Left cardiac atrium (tissue), 4 donors: Measurements from ENCODE around the gene TMEM178B. TPM values are rescaled to one million over a fixed set of nuclear protein-coding genes. Genes with fewer than 3 reads are reported as not detected.
"Not testable (repeated sequence)": the region's sequence is repeated elsewhere in the genome, so short reads cannot be mapped to it uniquely, and the experiment has no call there.

Experiments
- ATAC-seq, 2 donors: fragments of 200-7000 bp; cut with Tn5 transposase; one replicate each; pipeline ENCODE4 v1.9.1; 2020; ENCODE audit warnings: mild to moderate bottlenecking in 2 of 2, moderate library complexity in 2 of 2
- DNase-seq: peaks from one replicate; pipeline ENCODE4 v3.0.0-alpha.2; 2020
- intact Hi-C, 2 donors: fragments of 100-400 bp; cut with DNase I; formaldehyde crosslinking; loops; one replicate each; pipeline versions ENCODE4 v1.14.1 to v1.15.1; 2022 to 2023
- total RNA-seq, 2 donors: library from RNA; stranded (reverse); fragmentation: NEBNext Ultra II Directional; extraction: Animal tissue kit (Norgen Biotek cat#: 25700); gene quantifications; one replicate each; pipeline ENCODE4 v1.2.1, GENCODE V29; 2021
- donor health status: DM: no; HTN: yes; CAD: no.
- donor health status: DM: no; HTN: yes; CAD: no; lungs with severe emphysema.
- donor health status: DM: yes; HTN: yes; CAD: no.
- donor health status: Dilated cardiomyopathy.

Gene TMEM178B
- total RNA-seq, 2 donors from 2014 or later: 24.4 to 29.9 TPM

- DNase-seq (no peak), ATAC-seq (no peak)
- intact Hi-C loops: no loop called here
Observed at GRCh38 chr7:141166926-141167325, 93.1 kb downstream of the TMEM178B start.

- DNase-seq (no peak), ATAC-seq (no peak)
- intact Hi-C loops: no loop called here
Observed at GRCh38 chr7:141167381-141167964, 93.6 kb downstream of the TMEM178B start.

- intact Hi-C loops, DNase-seq, ATAC-seq: not testable (repeated sequence)
Observed at GRCh38 chr7:141169157-141169556, 95.3 kb downstream of the TMEM178B start.

GRCh38 chr7:141175728-141176127, 101.9 kb downstream of the TMEM178B start:
- ATAC-seq, intact Hi-C loops, DNase-seq: not testable (repeated sequence)

- intact Hi-C loops, ATAC-seq, DNase-seq: not testable (repeated sequence)
Observed at GRCh38 chr7:141177120-141177519, 103.3 kb downstream of the TMEM178B start.

- DNase-seq: no peak
- intact Hi-C loops: no loop called here
- no peak for ATAC-seq
Observed at GRCh38 chr7:141178486-141179135, 104.7 kb downstream of the TMEM178B start.

- ATAC-seq (no peak), DNase-seq (no peak)
Observed at GRCh38 chr7:141181812-141182211, 107.9 kb downstream of the TMEM178B start.

GRCh38 chr7:141184532-141185190, 110.8 kb downstream of the TMEM178B start:
- intact Hi-C loops: no loop called here
- ATAC-seq: no peak
- DNase-seq: no peak

More at GRCh38 chr7:141181812-141182211, 107.9 kb downstream of the TMEM178B start:
- intact Hi-C loops: no loop called here

GRCh38 chr7:141185369-141185967, 111.6 kb downstream of the TMEM178B start:
- ATAC-seq: no peak
- DNase-seq: no peak
- intact Hi-C loops: no loop called here

GRCh38 chr7:141189231-141189630, 115.4 kb downstream of the TMEM178B start:
- no peak for DNase-seq
- intact Hi-C loops: no loop called here
- no peak for ATAC-seq

- DNase-seq (no peak), ATAC-seq (no peak)
- intact Hi-C loops: no loop called here
Observed at GRCh38 chr7:141190495-141190894, 116.6 kb downstream of the TMEM178B start.

GRCh38 chr7:141191277-141191676, 117.4 kb downstream of the TMEM178B start:
- DNase-seq (no peak), ATAC-seq (no peak)
- intact Hi-C loops: no loop called here

GRCh38 chr7:141193066-141193465, 119.2 kb downstream of the TMEM178B start:
- DNase-seq: no peak
- no peak for ATAC-seq
- intact Hi-C loops: no loop called here

GRCh38 chr7:141195722-141196121, 121.9 kb downstream of the TMEM178B start:
- ATAC-seq, DNase-seq, intact Hi-C loops: not testable (repeated sequence)

- no peak for DNase-seq
- no peak for ATAC-seq
- intact Hi-C loops: no loop called here
Observed at GRCh38 chr7:141198194-141198958, 124.5 kb downstream of the TMEM178B start.

- intact Hi-C loops: no loop called here
- no peak for ATAC-seq
Observed at GRCh38 chr7:141200191-141201108, 126.6 kb downstream of the TMEM178B start.

GRCh38 chr7:141201145-141201885, 127.5 kb downstream of the TMEM178B start:
- ATAC-seq (no peak), DNase-seq (no peak)
- intact Hi-C loops: no loop called here

More at GRCh38 chr7:141200191-141201108, 126.6 kb downstream of the TMEM178B start:
- no peak for DNase-seq

- DNase-seq: no peak
- intact Hi-C loops: no loop called here
- ATAC-seq: no peak
Observed at GRCh38 chr7:141202535-141202934, 128.7 kb downstream of the TMEM178B start.
